Gastrocnemius medialis (tissue), 4 donors: ENCODE data around the gene G6PC2.

Source experiments
- POLR2A ChIP-seq, 2 donors: fragments of 450-650 bp; IDR thresholded peaks; one replicate each; pipeline ENCODE4 v1.6.1; 2017; ENCODE audit warnings: antibody characterized with exemption in 2 of 2, mild to moderate bottlenecking in 2 of 2, moderate library complexity in 2 of 2
- TF ChIP-seq, protein P1 (sequence below), 5 experiments: fragments of 450-650 bp in 3 of 5; fragments of 200-600 bp in 2 of 5; sonication (generic) in 2 of 5; IDR thresholded peaks in 4 of 5; conservative IDR thresholded peaks in 1 of 5; 1 replicate in 4 of 5; 2 replicates in 1 of 5; pipeline ENCODE4 v1.5.1; 2016 to 2019; ENCODE audit warnings: antibody characterized with exemption in 5 of 5, mild to moderate bottlenecking in 3 of 5, moderate library complexity in 3 of 5

DNA sequence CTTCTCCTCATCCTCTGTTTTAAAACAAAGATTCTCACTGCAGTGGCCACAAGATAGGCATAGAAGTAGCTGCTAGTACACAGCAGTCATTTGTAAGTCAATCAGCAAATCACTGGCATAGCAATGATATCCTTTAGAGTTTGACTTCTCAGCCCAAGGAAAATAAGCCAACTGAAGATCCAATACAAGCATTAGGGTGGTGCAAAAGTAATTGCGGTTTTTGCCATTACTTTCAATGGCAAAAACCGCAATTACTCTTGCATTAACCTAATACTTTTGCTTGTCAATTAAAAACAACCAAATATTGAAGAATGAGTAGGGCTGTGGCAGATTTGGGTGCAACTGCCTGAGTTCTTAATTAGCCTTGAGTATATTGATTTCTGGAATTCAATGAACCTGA, 2.8 kb downstream of the G6PC2 start:
- TF ChIP-seq, protein P1, sequence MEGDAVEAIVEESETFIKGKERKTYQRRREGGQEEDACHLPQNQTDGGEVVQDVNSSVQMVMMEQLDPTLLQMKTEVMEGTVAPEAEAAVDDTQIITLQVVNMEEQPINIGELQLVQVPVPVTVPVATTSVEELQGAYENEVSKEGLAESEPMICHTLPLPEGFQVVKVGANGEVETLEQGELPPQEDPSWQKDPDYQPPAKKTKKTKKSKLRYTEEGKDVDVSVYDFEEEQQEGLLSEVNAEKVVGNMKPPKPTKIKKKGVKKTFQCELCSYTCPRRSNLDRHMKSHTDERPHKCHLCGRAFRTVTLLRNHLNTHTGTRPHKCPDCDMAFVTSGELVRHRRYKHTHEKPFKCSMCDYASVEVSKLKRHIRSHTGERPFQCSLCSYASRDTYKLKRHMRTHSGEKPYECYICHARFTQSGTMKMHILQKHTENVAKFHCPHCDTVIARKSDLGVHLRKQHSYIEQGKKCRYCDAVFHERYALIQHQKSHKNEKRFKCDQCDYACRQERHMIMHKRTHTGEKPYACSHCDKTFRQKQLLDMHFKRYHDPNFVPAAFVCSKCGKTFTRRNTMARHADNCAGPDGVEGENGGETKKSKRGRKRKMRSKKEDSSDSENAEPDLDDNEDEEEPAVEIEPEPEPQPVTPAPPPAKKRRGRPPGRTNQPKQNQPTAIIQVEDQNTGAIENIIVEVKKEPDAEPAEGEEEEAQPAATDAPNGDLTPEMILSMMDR (IDR thresholded peaks at IDR 0.05 in 4 of 5, conservative IDR thresholded peaks at IDR 0.05 in 1 of 5) = no peak
- TF ChIP-seq POLR2A (IDR thresholded peaks at IDR 0.05) = no peak
